Measurements from ENCODE around the gene EZH1. TPM values are rescaled to one million over a fixed set of nuclear protein-coding genes. Genes with fewer than 3 reads are reported as not detected.

The EZH1 gene
- total RNA-seq, 4 donors from 2014 or later, result 40.6 to 68.2 (median 54.6) TPM

- Histone ChIP-seq H3K27ac (replicated peaks in 1 of 4) (peak overlapping the region; percentile 66 to 99 (median 98)), H3K9me3 (no peaks in the 10 kb centered on the region), H3K4me3 (peak overlapping the region; percentile 53 to 66 (median 55)), H3K27me3 (no peaks in the 10 kb centered on the region), H3K36me3 (peaks cover 3 to 34% (median 19%) of the 10 kb centered on the region in 4 donors), H3K4me1 (peaks cover 59 to 71% (median 69%) of the 10 kb centered on the region in 4 donors)
- intact Hi-C loops (cut with DNase I), result no loop called here
- no peak for DNase-seq (ENCODE audit: extremely low spot score)
- no peak for TF ChIP-seq POLR2A (IDR thresholded peaks at IDR 0.05; ENCODE audit: low read depth)
- TF ChIP-seq, protein P1, sequence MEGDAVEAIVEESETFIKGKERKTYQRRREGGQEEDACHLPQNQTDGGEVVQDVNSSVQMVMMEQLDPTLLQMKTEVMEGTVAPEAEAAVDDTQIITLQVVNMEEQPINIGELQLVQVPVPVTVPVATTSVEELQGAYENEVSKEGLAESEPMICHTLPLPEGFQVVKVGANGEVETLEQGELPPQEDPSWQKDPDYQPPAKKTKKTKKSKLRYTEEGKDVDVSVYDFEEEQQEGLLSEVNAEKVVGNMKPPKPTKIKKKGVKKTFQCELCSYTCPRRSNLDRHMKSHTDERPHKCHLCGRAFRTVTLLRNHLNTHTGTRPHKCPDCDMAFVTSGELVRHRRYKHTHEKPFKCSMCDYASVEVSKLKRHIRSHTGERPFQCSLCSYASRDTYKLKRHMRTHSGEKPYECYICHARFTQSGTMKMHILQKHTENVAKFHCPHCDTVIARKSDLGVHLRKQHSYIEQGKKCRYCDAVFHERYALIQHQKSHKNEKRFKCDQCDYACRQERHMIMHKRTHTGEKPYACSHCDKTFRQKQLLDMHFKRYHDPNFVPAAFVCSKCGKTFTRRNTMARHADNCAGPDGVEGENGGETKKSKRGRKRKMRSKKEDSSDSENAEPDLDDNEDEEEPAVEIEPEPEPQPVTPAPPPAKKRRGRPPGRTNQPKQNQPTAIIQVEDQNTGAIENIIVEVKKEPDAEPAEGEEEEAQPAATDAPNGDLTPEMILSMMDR (IDR thresholded peaks at IDR 0.05), result no peak
- no peak for TF ChIP-seq EP300 (IDR thresholded peaks at IDR 0.05)
- TF ChIP-seq POLR2AphosphoS5 (IDR thresholded peaks at IDR 0.05), result no peak
- WGBS, result under 1% methylated on average over 11 of the region's 34 CpGs
Observed at GRCh38 chr17:42682722-42683403, 62.0 kb downstream of the EZH1 start.

GRCh38 chr17:42681976-42682721, 62.7 kb downstream of the EZH1 start, which contains the start of gene CNTNAP1:
CNTNAP1 (plus strand) TSS chr17:42682531; CDS start chr17:42682830, 299 bp downstream.
- H3K9me3 ChIP-seq, result no peaks in the 10 kb centered on the region
- DNase-seq (ENCODE audit: extremely low spot score), result no peak
- 10% methylated on average over 22 of the region's 22 CpGs for WGBS
- H3K27me3 ChIP-seq, result no peaks in the 10 kb centered on the region
- intact Hi-C loops (cut with DNase I), result no loop called here
- H3K4me3 ChIP-seq, result peak within 1 kb of the TSS; percentile 53 to 66 (median 55)
- H3K4me1 ChIP-seq, result peaks cover 65 to 78% (median 76%) of the 10 kb centered on the region in 4 donors
- TF ChIP-seq EP300 (IDR thresholded peaks at IDR 0.05), result peak; percentile 76
- TF ChIP-seq POLR2A (IDR thresholded peaks at IDR 0.05; ENCODE audit: low read depth), result no peak
- peak; percentile 40 to 53 for TF ChIP-seq POLR2AphosphoS5 (IDR thresholded peaks at IDR 0.05)
- peak within 1 kb of the TSS; percentile 66 to 99 (median 98) for H3K27ac ChIP-seq (replicated peaks in 1 of 4)
- H3K36me3 ChIP-seq, result peaks cover 1 to 27% (median 13%) of the 10 kb centered on the region in 4 donors

DNA sequence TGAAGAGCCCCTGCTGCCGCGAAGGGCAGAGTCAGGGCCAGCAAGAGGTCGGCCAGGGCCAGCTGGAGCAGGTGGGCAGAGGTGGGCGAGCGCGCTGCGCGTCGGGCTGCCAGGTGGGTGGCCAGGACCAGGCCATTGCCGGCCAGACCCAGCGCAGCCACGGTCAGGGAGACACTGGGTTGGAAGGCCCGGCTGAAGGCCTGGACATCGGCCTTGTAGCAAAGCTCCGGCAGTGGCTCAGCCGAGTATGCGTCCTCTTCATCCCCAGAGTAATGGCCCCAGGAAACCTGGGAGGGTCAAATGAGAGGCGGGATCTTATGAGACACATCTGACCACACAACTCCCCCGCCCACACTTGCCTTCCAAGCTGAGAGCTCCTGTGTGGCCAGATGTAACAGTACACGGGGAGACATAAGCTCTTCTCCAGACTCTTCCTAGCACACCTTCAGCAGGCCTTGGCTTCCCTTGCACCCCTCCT, 64.5 kb downstream of the EZH1 start:
- Histone ChIP-seq H3K36me3 (peaks cover 0 to 9% (median 5%) of the 10 kb centered on the region in 4 donors), H3K27me3 (no peaks in the 10 kb centered on the region), H3K4me1 (peaks cover 65 to 88% (median 84%) of the 10 kb centered on the region in 4 donors), H3K9me3 (no peaks in the 10 kb centered on the region), H3K4me3 (peak overlapping the region; percentile 77 to 93 (median 88)), H3K27ac (replicated peaks in 1 of 4) (peak overlapping the region; percentile 96 to 99 (median 98))
- TF ChIP-seq POLR2A (IDR thresholded peaks at IDR 0.05; ENCODE audit: low read depth) (no peak), POLR2AphosphoS5 (IDR thresholded peaks at IDR 0.05) (peak in 1 of 2 donors; percentile 9)
- DNase-seq (ENCODE audit: extremely low spot score), result no peak
- WGBS, result 66% methylated on average over 15 of the region's 20 CpGs
- intact Hi-C loops (cut with DNase I), result no loop called here

DNA sequence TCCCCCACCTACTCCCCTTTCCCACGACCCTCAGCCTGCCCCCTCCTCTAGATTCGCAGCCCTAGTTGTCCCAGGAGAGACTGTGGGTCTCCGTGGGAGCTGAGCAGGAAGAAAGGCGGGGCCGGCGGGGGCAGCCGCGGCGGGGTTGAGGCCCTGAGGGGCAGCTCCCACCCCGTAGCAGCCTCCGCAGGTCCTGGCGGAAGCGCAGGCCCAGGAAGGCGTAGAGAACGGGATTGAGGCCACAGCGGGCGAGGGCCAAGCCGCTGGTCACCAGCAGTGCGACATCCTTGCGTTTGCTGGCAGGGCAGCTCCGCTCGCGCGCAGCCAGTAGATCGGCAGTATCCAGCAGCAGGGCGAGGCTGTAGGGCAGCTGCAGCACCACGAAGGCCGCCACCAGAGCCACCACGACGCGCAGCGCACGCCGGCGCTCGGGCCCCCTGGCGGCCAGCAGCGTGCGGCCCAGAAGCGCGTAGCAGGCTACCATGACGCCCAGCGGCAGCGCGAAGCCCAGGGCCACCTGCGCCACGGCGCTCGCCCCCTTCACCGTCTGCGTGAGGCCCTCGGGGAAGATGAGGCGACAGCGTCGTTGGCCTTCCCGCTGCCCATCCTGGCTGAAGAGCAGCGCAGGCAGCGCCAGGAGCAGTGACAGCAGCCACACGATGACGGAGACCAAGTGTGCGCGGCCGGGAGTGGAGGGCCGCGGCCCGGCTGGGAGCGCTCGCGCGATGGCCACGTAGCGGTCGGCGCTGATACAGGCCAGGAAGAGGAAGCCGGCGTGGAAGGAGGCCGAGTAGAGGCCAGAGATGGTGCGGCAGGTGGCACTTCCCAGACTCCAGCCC, 65.1 kb downstream of the EZH1 start:
- no peak for DNase-seq (ENCODE audit: extremely low spot score)
- peak overlapping the region; percentile 77 to 93 (median 88) for H3K4me3 ChIP-seq
- peaks cover 0 to 3% (median 0%) of the 10 kb centered on the region in 4 donors for H3K36me3 ChIP-seq
- H3K27me3 ChIP-seq, result no peaks in the 10 kb centered on the region
- H3K4me1 ChIP-seq, result peaks cover 70 to 90% (median 88%) of the 10 kb centered on the region in 4 donors
- no peaks in the 10 kb centered on the region for H3K9me3 ChIP-seq
- peak overlapping the region; percentile 96 to 99 (median 98) for H3K27ac ChIP-seq (replicated peaks in 1 of 4)
- intact Hi-C loops (cut with DNase I), result loop anchor here (2.0 kb wide), 2 partner anchors 71 to 101 kb away; partner anchors contain the start of genes RETREG3 and TUBG1
- 6% methylated on average over 12 of the region's 78 CpGs for WGBS
- TF ChIP-seq POLR2AphosphoS5 (IDR thresholded peaks at IDR 0.05) (peak; percentile 49), EP300 (IDR thresholded peaks at IDR 0.05) (no peak)
- TF ChIP-seq, protein P1 (IDR thresholded peaks at IDR 0.05), result peak; percentile 88 to 95 (median 93)

DNA sequence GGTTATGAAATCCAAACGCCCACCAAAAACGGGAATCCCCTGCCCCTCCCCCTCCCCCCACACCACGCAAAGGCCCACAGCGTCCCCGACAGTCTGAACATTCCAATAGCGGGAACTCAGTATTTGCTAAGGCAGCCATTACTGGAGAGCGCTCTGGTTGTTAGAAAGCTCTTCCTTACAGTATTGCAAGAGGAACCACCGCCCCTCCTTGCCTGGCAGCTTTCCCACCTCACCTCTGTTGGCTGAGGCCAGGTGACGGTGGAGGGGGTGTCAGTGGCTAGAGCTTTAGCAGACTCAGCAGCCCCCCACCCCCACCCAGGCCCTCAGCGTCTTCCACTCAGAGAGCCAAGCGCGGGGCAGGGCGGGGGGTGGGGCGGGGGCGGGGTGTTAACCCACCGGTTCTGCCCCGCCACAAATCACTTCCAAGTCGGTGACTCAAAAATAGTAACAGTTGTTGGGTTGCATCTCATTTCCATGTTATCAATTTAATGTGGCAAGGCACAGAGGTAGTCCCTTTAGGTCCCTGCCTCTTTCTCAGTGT, 65.8 kb downstream of the EZH1 start:
- TF ChIP-seq POLR2A (IDR thresholded peaks at IDR 0.05; ENCODE audit: low read depth) (no peak), EP300 (IDR thresholded peaks at IDR 0.05) (peak; percentile 7)
- Histone ChIP-seq H3K27ac (replicated peaks in 1 of 4) (peak overlapping the region; percentile 96 to 99 (median 98)), H3K4me1 (peaks cover 73 to 90% (median 88%) of the 10 kb centered on the region in 4 donors), H3K36me3 (no peaks in the 10 kb centered on the region), H3K27me3 (no peaks in the 10 kb centered on the region), H3K9me3 (no peaks in the 10 kb centered on the region), H3K4me3 (peak overlapping the region; percentile 77 to 93 (median 88))
- intact Hi-C loops (cut with DNase I), result loop anchor here (2.0 kb wide), 2 partner anchors 70 to 100 kb away; partner anchors contain the start of genes RETREG3 and TUBG1
- no peak for DNase-seq (ENCODE audit: extremely low spot score)
- WGBS, result 10% methylated on average over 8 of the region's 18 CpGs

All from esophagus muscularis mucosa (tissue), 4 donors.